Measurements from ENCODE around the gene MTHFD2L.

The MTHFD2L gene

DNA sequence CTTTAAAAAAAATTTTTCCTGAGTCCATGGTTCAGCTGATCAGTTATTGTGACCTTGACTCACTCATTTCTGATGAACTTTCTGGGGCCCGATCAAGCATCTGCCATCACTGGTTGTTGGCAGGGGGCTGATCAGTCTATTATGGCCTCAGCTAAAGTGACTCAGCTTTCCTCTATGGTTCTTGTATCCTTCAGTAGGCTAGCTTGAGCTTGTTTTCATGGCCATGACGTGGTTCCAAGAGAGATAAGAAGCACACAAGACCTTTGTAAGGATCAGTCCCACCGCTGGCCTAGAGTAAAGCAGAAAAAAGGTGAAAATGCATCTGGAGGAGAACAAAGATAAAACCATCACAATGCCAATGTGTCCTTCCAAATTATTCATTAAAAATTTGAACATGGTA is 120.6 kb downstream of the MTHFD2L start:
- no peaks in the 10 kb centered on the region for H4K20me1 ChIP-seq (ENCODE audit: insufficient read depth)
- TF ChIP-seq, protein P1, sequence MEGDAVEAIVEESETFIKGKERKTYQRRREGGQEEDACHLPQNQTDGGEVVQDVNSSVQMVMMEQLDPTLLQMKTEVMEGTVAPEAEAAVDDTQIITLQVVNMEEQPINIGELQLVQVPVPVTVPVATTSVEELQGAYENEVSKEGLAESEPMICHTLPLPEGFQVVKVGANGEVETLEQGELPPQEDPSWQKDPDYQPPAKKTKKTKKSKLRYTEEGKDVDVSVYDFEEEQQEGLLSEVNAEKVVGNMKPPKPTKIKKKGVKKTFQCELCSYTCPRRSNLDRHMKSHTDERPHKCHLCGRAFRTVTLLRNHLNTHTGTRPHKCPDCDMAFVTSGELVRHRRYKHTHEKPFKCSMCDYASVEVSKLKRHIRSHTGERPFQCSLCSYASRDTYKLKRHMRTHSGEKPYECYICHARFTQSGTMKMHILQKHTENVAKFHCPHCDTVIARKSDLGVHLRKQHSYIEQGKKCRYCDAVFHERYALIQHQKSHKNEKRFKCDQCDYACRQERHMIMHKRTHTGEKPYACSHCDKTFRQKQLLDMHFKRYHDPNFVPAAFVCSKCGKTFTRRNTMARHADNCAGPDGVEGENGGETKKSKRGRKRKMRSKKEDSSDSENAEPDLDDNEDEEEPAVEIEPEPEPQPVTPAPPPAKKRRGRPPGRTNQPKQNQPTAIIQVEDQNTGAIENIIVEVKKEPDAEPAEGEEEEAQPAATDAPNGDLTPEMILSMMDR (conservative IDR thresholded peaks at IDR 0.05; ENCODE audit: low read depth, low read length), result no peak
- no peak overlapping the region for H3K4me3 ChIP-seq (IDR thresholded peaks at IDR 0.05; ENCODE audit: insufficient read depth, low read depth, low read length)
- H3K4me1 ChIP-seq (ENCODE audit: low read depth, poor library complexity, severe bottlenecking), result no peaks in the 10 kb centered on the region
- no peaks in the 10 kb centered on the region for H3K36me3 ChIP-seq (ENCODE audit: insufficient read depth)
- H3K27ac ChIP-seq, result no peak overlapping the region
- H2AFZ ChIP-seq (ENCODE audit: low read depth), result no peak overlapping the region
- H3K27me3 ChIP-seq (ENCODE audit: insufficient read depth, low read depth), result no peaks in the 10 kb centered on the region
- H3K9ac ChIP-seq, result no peak overlapping the region
- H3K4me2 ChIP-seq, result no peak overlapping the region
- H3K79me2 ChIP-seq (ENCODE audit: insufficient read depth, low read depth), result no peaks in the 10 kb centered on the region

DNA sequence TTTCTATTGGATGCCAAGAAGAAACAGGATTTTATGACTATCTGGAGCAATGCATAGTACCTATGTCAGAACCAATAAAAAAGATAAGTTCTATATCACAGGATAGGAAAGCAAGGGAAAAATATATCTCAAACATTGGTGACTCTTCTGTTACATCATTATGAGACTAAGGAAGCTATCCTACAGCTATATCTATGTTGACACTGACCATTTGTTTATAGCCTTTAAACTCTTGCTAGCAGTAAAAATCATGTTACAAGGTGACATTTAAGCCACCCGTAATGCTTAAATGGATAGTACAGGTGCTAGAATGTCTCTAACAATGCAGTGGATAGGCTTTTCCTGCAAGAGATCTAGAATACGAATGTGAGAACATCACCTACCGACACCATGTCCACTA is 121.8 kb downstream of the MTHFD2L start:
- no peaks in the 10 kb centered on the region for H4K20me1 ChIP-seq (ENCODE audit: insufficient read depth)
- no peak overlapping the region for H3K9ac ChIP-seq
- no peak overlapping the region for H3K27ac ChIP-seq
- no peak overlapping the region for H3K4me2 ChIP-seq
- H3K4me1 ChIP-seq (ENCODE audit: low read depth, poor library complexity, severe bottlenecking), result no peaks in the 10 kb centered on the region
- TF ChIP-seq, protein P1 (conservative IDR thresholded peaks at IDR 0.05; ENCODE audit: low read depth, low read length), result no peak
- H3K36me3 ChIP-seq (ENCODE audit: insufficient read depth), result no peaks in the 10 kb centered on the region
- no peak overlapping the region for H3K4me3 ChIP-seq (IDR thresholded peaks at IDR 0.05; ENCODE audit: insufficient read depth, low read depth, low read length)
- H3K79me2 ChIP-seq (ENCODE audit: insufficient read depth, low read depth), result no peaks in the 10 kb centered on the region
- no peaks in the 10 kb centered on the region for H3K27me3 ChIP-seq (ENCODE audit: insufficient read depth, low read depth)
- no peak overlapping the region for H2AFZ ChIP-seq (ENCODE audit: low read depth)

DNA sequence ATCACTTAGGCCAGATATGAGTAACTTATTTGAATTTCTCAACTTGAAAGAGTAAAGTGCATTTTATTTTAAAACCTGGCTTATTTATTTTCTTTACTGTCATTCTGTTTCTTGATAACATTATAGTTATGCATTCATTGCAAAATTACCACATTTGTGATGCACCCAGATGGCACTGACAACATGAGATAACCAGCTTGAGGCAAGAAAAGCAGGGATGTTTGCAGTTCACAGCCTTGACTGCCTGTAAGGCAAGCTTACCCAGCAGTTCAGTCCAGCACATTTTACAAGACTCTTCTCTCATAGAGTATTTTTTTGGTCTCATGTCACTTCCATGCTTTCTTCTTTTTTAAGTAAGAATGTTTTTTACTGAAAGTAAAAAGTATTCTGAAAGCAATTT is 125.0 kb downstream of the MTHFD2L start:
- no peak overlapping the region for H3K4me2 ChIP-seq

DNA sequence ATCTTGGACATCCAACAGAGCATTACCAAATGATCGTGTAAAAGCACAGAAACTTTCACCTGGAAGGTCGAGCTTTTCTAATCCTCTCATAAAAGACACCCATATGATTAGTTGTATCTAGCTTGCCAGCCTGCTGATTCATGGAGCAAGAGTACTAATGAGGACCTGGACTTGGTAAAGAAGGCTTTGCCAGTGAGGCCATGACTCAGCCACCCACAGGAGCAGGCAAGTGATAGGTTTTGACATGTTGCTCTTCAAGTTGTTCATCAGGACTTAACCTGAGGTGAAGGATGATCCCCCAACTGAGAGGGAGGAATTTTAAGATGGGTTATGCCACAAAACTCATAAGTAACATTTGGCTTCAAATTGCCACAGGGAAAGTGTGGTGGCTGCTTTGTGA is 125.7 kb downstream of the MTHFD2L start:
- H3K4me2 ChIP-seq, result no peak overlapping the region
- H3K27me3 ChIP-seq (ENCODE audit: insufficient read depth, low read depth), result no peaks in the 10 kb centered on the region
- TF ChIP-seq, protein P1 (conservative IDR thresholded peaks at IDR 0.05; ENCODE audit: low read depth, low read length), result no peak
- no peak overlapping the region for H3K4me3 ChIP-seq (IDR thresholded peaks at IDR 0.05; ENCODE audit: insufficient read depth, low read depth, low read length)
- H3K36me3 ChIP-seq (ENCODE audit: insufficient read depth), result no peaks in the 10 kb centered on the region
- no peaks in the 10 kb centered on the region for H4K20me1 ChIP-seq (ENCODE audit: insufficient read depth)
- no peaks in the 10 kb centered on the region for H3K79me2 ChIP-seq (ENCODE audit: insufficient read depth, low read depth)
- H2AFZ ChIP-seq (ENCODE audit: low read depth), result no peak overlapping the region
- H3K27ac ChIP-seq, result no peak overlapping the region
- no peaks in the 10 kb centered on the region for H3K4me1 ChIP-seq (ENCODE audit: low read depth, poor library complexity, severe bottlenecking)
- no peak overlapping the region for H3K9ac ChIP-seq

More for the DNA sequence above, 125.0 kb downstream of the MTHFD2L start:
- Histone ChIP-seq H4K20me1 (ENCODE audit: insufficient read depth) (no peaks in the 10 kb centered on the region), H3K4me3 (IDR thresholded peaks at IDR 0.05; ENCODE audit: insufficient read depth, low read depth, low read length) (no peak overlapping the region), H3K27ac (no peak overlapping the region), H3K9ac (no peak overlapping the region), H3K36me3 (ENCODE audit: insufficient read depth) (no peaks in the 10 kb centered on the region), H3K4me1 (ENCODE audit: low read depth, poor library complexity, severe bottlenecking) (no peaks in the 10 kb centered on the region), H2AFZ (ENCODE audit: low read depth) (no peak overlapping the region), H3K79me2 (ENCODE audit: insufficient read depth, low read depth) (no peaks in the 10 kb centered on the region), H3K27me3 (ENCODE audit: insufficient read depth, low read depth) (no peaks in the 10 kb centered on the region)
- TF ChIP-seq, protein P1 (conservative IDR thresholded peaks at IDR 0.05; ENCODE audit: low read depth, low read length), result no peak
